ENCODE data around the gene RTL1.

GRCh38 chr14:100857233-100857922, 46.1 kb downstream of the RTL1 start:
- TF ChIP-seq, protein P1, sequence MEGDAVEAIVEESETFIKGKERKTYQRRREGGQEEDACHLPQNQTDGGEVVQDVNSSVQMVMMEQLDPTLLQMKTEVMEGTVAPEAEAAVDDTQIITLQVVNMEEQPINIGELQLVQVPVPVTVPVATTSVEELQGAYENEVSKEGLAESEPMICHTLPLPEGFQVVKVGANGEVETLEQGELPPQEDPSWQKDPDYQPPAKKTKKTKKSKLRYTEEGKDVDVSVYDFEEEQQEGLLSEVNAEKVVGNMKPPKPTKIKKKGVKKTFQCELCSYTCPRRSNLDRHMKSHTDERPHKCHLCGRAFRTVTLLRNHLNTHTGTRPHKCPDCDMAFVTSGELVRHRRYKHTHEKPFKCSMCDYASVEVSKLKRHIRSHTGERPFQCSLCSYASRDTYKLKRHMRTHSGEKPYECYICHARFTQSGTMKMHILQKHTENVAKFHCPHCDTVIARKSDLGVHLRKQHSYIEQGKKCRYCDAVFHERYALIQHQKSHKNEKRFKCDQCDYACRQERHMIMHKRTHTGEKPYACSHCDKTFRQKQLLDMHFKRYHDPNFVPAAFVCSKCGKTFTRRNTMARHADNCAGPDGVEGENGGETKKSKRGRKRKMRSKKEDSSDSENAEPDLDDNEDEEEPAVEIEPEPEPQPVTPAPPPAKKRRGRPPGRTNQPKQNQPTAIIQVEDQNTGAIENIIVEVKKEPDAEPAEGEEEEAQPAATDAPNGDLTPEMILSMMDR (IDR thresholded peaks at IDR 0.05; ENCODE audit: low read depth, low read length, poor library complexity, severe bottlenecking), result no peak
- no peak for TF ChIP-seq EZH2phosphoT487 (IDR thresholded peaks at IDR 0.05; ENCODE audit: borderline replicate concordance, low read length)

Measured in DOHH2 (cell line).